Measurements from ENCODE around the gene SERPINA12. TPM values are rescaled to one million over a fixed set of nuclear protein-coding genes. Genes with fewer than 3 reads are reported as not detected.

SERPINA12 gene
- total and polyA plus RNA-seq, 2 of the 13 experiments (the other 11 are each of a cell fraction or from before 2014, with no cell fraction given), result 0.08 TPM; not detected in 1

DNA sequence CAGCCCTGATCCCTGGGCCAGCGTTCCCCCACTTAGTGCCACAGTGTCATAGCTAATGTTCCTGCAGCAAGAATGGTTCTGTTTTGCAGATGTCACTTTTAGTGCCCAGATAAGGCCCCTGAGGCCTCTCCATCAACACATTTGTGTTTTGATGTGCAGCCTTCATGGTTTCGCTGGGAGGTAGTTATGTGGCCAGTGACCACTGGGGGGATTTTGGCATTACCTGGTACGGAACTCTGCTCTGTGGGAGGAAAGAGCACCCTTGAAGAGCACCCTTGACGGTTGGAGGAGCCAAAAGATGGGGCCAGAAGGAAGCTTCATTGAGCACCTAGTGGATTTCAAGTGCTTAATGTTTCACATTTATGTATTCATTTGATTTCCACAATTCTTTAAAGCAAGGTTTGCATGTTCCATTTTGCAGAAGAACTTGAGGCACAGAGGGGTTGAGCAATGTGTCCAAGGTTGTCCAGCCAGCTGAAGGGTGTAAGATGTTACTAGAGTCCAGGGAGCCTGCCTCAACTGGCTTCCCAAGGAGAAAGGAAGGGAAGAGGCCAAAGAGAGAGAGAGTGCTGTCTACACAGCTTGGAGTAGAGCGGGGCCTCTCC lies 69.7 kb downstream of the SERPINA12 start (continued):
- no peak for TF ChIP-seq ERF (CRISPR knock-in tag; IDR thresholded peaks at IDR 0.05)
- no peak for TF ChIP-seq ZSCAN22 (CRISPR knock-in tag; IDR thresholded peaks at IDR 0.05)
- TF ChIP-seq ZNF143 (CRISPR knock-in tag; IDR thresholded peaks at IDR 0.05), result no peak
- TF ChIP-seq ZNF83 (CRISPR knock-in tag; IDR thresholded peaks at IDR 0.05; ENCODE audit: borderline replicate concordance), result 0 out of 2 replicates have a peak, but pooled peaks have one; percentile 23
- TF ChIP-seq, protein P1, sequence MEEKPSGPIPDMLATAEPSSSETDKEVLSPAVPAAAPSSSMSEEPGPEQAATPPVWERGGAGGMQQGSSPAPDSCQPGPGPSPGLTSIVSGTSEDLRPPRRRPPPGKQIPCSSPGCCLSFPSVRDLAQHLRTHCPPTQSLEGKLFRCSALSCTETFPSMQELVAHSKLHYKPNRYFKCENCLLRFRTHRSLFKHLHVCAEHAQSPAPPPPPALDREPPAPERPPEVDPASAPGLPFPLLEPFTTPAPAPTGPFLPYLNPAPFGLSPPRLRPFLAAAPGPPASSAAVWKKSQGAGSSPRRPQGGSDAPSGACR (CRISPR knock-in tag; IDR thresholded peaks at IDR 0.05), result peak; percentile 35; the same call in 1 of the 2 replicates
- 0 out of 2 replicates have a peak, but pooled peaks have one; percentile 43 for TF ChIP-seq MBD4 (IDR thresholded peaks at IDR 0.05; ENCODE audit: borderline replicate concordance, low read length)
- TF ChIP-seq STAG1 (CRISPR knock-in tag; IDR thresholded peaks at IDR 0.05), result peak; percentile 23; the same call in 1 of the 2 replicates
- TF ChIP-seq HOXA7 (CRISPR knock-in tag; IDR thresholded peaks at IDR 0.05), result no peak
- 0 out of 2 replicates have a peak, but pooled peaks have one; percentile 58 for TF ChIP-seq ZNF850 (CRISPR knock-in tag; conservative IDR thresholded peaks at IDR 0.05)
- no peak for TF ChIP-seq SIN3A (IDR thresholded peaks at IDR 0.05; ENCODE audit: borderline replicate concordance, low read depth, low read length)
- TF ChIP-seq, protein P2, sequence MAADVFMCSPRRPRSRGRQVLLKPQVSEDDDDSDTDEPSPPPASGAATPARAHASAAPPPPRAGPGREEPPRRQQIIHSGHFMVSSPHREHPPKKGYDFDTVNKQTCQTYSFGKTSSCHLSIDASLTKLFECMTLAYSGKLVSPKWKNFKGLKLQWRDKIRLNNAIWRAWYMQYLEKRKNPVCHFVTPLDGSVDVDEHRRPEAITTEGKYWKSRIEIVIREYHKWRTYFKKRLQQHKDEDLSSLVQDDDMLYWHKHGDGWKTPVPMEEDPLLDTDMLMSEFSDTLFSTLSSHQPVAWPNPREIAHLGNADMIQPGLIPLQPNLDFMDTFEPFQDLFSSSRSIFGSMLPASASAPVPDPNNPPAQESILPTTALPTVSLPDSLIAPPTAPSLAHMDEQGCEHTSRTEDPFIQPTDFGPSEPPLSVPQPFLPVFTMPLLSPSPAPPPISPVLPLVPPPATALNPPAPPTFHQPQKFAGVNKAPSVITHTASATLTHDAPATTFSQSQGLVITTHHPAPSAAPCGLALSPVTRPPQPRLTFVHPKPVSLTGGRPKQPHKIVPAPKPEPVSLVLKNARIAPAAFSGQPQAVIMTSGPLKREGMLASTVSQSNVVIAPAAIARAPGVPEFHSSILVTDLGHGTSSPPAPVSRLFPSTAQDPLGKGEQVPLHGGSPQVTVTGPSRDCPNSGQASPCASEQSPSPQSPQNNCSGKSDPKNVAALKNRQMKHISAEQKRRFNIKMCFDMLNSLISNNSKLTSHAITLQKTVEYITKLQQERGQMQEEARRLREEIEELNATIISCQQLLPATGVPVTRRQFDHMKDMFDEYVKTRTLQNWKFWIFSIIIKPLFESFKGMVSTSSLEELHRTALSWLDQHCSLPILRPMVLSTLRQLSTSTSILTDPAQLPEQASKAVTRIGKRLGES (CRISPR knock-in tag; IDR thresholded peaks at IDR 0.05; ENCODE audit: borderline replicate concordance), result no peak
- TF ChIP-seq ZNF724P (CRISPR knock-in tag; IDR thresholded peaks at IDR 0.05; ENCODE audit: borderline replicate concordance), result no peak
- TF ChIP-seq ZNF343 (CRISPR knock-in tag; IDR thresholded peaks at IDR 0.05), result no peak
- TF ChIP-seq, protein P3, sequence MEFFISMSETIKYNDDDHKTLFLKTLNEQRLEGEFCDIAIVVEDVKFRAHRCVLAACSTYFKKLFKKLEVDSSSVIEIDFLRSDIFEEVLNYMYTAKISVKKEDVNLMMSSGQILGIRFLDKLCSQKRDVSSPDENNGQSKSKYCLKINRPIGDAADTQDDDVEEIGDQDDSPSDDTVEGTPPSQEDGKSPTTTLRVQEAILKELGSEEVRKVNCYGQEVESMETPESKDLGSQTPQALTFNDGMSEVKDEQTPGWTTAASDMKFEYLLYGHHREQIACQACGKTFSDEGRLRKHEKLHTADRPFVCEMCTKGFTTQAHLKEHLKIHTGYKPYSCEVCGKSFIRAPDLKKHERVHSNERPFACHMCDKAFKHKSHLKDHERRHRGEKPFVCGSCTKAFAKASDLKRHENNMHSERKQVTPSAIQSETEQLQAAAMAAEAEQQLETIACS (CRISPR knock-in tag; IDR thresholded peaks at IDR 0.05), result no peak
- 0 out of 2 replicates have a peak, but pooled peaks have one; percentile 43 for TF ChIP-seq ZSCAN21 (CRISPR knock-in tag; IDR thresholded peaks at IDR 0.05; ENCODE audit: borderline replicate concordance)
- TF ChIP-seq SALL1 (CRISPR knock-in tag; IDR thresholded peaks at IDR 0.05), result no peak
- TF ChIP-seq ZNF430 (CRISPR knock-in tag; IDR thresholded peaks at IDR 0.05), result no peak
- no peak for TF ChIP-seq MAZ (IDR thresholded peaks at IDR 0.05; ENCODE audit: borderline replicate concordance, low read depth, low read length)
- TF ChIP-seq MAZ (CRISPR knock-in tag; IDR thresholded peaks at IDR 0.05; ENCODE audit: low read depth), result no peak
- TF ChIP-seq POLR2AphosphoS5 (IDR thresholded peaks at IDR 0.05; ENCODE audit: low read depth, low read length), result no peak
- peak; percentile 47 for TF ChIP-seq ZNF263 (CRISPR knock-in tag; IDR thresholded peaks at IDR 0.05)
- 0 out of 2 replicates have a peak, but pooled peaks have one; percentile 73 for TF ChIP-seq ZNF816 (CRISPR knock-in tag; IDR thresholded peaks at IDR 0.05; ENCODE audit: borderline replicate concordance)
- TF ChIP-seq SIX4 (CRISPR knock-in tag; IDR thresholded peaks at IDR 0.05), result no peak
- no peak for TF ChIP-seq RORA (CRISPR knock-in tag; IDR thresholded peaks at IDR 0.05)
- 0 out of 2 replicates have a peak, but pooled peaks have one; percentile 38 for TF ChIP-seq PAF1 (CRISPR knock-in tag; IDR thresholded peaks at IDR 0.05)
- peak; percentile 46; the same call in 1 of the 2 replicates for TF ChIP-seq POLR2G (IDR thresholded peaks at IDR 0.05; ENCODE audit: low read depth, low read length)
- no peak for TF ChIP-seq ZNF282 (IDR thresholded peaks at IDR 0.05; ENCODE audit: partially characterized antibody)
- TF ChIP-seq KDM2A (CRISPR knock-in tag; IDR thresholded peaks at IDR 0.05; ENCODE audit: borderline replicate concordance, low read depth), result peak; percentile 49

Measured in HepG2 (cell line).